SK-N-SH (cell line): ENCODE measurements around the gene VPS4B. TPM values are rescaled to one million over a fixed set of nuclear protein-coding genes. Genes with fewer than 3 reads are reported as not detected.

ENCODE experiments used
- CTCF ChIA-PET: fragments of 300-600, 350-600 bp; formaldehyde crosslinking; extraction: SDS; loops from one replicate; lab custom pipeline; 2021; lab: Yijun Ruan, JAX
- POLR2A ChIA-PET: fragments of 350-600 bp; sonication (Branson Sonifier 250); formaldehyde crosslinking; extraction: SDS; loops from one replicate; lab custom pipeline; 2020; ENCODE audit warnings: antibody characterized with exemption, inconsistent platforms; lab: Yijun Ruan, JAX
- DNase-seq: peaks from one replicate; pipeline ENCODE4 v3.0.0; 2012
- H2AFZ ChIP-seq: fragments of 200-600 bp; sonication (generic); 2 replicates; pipeline ENCODE4 v1.8.1; 2016; ENCODE audit warnings: antibody characterized with exemption, mild to moderate bottlenecking, low read depth
- H3F3A ChIP-seq: fragments of 200-600 bp; sonication (generic); replicated peaks from 2 replicates; pipeline ENCODE3; 2016; ENCODE audit warnings: antibody characterized with exemption, mild to moderate bottlenecking; ENCODE audit not compliant: insufficient read depth
- H3K27ac ChIP-seq, 2 experiments: fragments of 200-500 bp in 1 of 2; fragments of 200-600 bp in 1 of 2; sonication (Bioruptor generic) in 1 of 2; sonication (generic), shearing (Covaris generic) in 1 of 2; 2 replicates each; pipeline versions ENCODE4 v1.5.1 to v1.6.1; 2014 to 2016; ENCODE audit warnings: low read depth in 2 of 2, inconsistent platforms in 1 of 2, low read length in 1 of 2, mild to moderate bottlenecking in 1 of 2, mixed read lengths in 1 of 2
- H3K27me3 ChIP-seq: fragments of 200-600 bp; sonication (generic), shearing (Covaris generic); 2 replicates; pipeline ENCODE4 v1.6.1; 2016; ENCODE audit warnings: mixed run types; ENCODE audit not compliant: insufficient read depth
- H3K36me3 ChIP-seq, 2 experiments: fragments of 200-500 bp in 1 of 2; fragments of 200-600 bp in 1 of 2; sonication (Bioruptor generic) in 1 of 2; sonication (generic) in 1 of 2; replicated peaks in 1 of 2; 2 replicates each; pipeline versions ENCODE3 to v1.5.1; 2014 to 2016; ENCODE audit warnings: low read length in 1 of 2, mild to moderate bottlenecking in 1 of 2; ENCODE audit not compliant: insufficient read depth in 2 of 2, control insufficient read depth in 1 of 2
- H3K4me1 ChIP-seq, 2 experiments: fragments of 200-500 bp in 1 of 2; fragments of 200-600 bp in 1 of 2; sonication (Bioruptor generic) in 1 of 2; sonication (generic), shearing (Covaris generic) in 1 of 2; 2 replicates each; pipeline versions ENCODE4 v1.5.1 to v1.6.1; 2014 to 2016; ENCODE audit warnings: low read depth in 1 of 2, low read length in 1 of 2, mixed run types in 1 of 2; ENCODE audit not compliant: insufficient read depth in 2 of 2, control insufficient read depth in 1 of 2
- H3K4me2 ChIP-seq: fragments of 200-600 bp; sonication (generic), shearing (Covaris generic); 2 replicates; pipeline ENCODE4 v1.6.1; 2017; ENCODE audit warnings: mixed run types
- H3K4me3 ChIP-seq, 2 experiments: fragments of 200-500 bp in 1 of 2; fragments of 200-600 bp in 1 of 2; sonication (Bioruptor generic) in 1 of 2; sonication (generic), shearing (Covaris generic) in 1 of 2; 2 replicates each; pipeline versions ENCODE4 v1.5.1 to v1.8.1; 2014 to 2016; ENCODE audit warnings: low read depth in 2 of 2, inconsistent platforms in 1 of 2, low read length in 1 of 2, mild to moderate bottlenecking in 1 of 2, mixed read lengths in 1 of 2, moderate library complexity in 1 of 2
- H3K79me2 ChIP-seq: fragments of 200-600 bp; sonication (generic); 2 replicates; pipeline ENCODE4 v1.8.1; 2017; ENCODE audit warnings: mild to moderate bottlenecking; ENCODE audit not compliant: insufficient read depth
- H3K9ac ChIP-seq: fragments of 200-600 bp; sonication (generic); 2 replicates; pipeline ENCODE4 v1.6.1; 2017; ENCODE audit warnings: mixed run types
- H3K9me2 ChIP-seq: fragments of 200-600 bp; sonication (generic); 2 replicates; pipeline ENCODE4 v1.6.1; 2017; ENCODE audit warnings: mixed run types
- H3K9me3 ChIP-seq: fragments of 200-600 bp; sonication (generic); 2 replicates; pipeline ENCODE4 v1.6.1; 2017; ENCODE audit warnings: mixed run types, mild to moderate bottlenecking, moderate library complexity
- H4K20me1 ChIP-seq: fragments of 200-600 bp; sonication (generic); 2 replicates; pipeline ENCODE4 v1.6.1; 2017; ENCODE audit warnings: mild to moderate bottlenecking, mixed run types; ENCODE audit not compliant: insufficient read depth
- CTCF ChIP-seq: fragments of 200-600 bp; sonication (generic); IDR thresholded peaks from 2 replicates; pipeline ENCODE4 v1.6.1; 2017; ENCODE audit warnings: antibody characterized with exemption, mild to moderate bottlenecking, moderate library complexity
- EP300 ChIP-seq, 2 experiments: IDR thresholded peaks; 2 replicates each; pipeline versions ENCODE4 v1.4.0 to v1.6.1; 2012; ENCODE audit warnings: borderline replicate concordance in 1 of 2, low read depth in 1 of 2, low read length in 1 of 2
- FOXJ3 ChIP-seq: sonication (generic); formaldehyde crosslinking; IDR thresholded peaks from 2 replicates; pipeline ENCODE4 v1.5.1; 2020; ENCODE audit warnings: mild to moderate bottlenecking, missing genetic modification reagents
- GATA2 ChIP-seq: sonication (generic); formaldehyde crosslinking; IDR thresholded peaks from 2 replicates; pipeline ENCODE4 v1.5.0; 2020; ENCODE audit warnings: mild to moderate bottlenecking, missing genetic modification reagents
- MAX ChIP-seq: IDR thresholded peaks from 2 replicates; pipeline ENCODE4 v1.4.0; 2012; ENCODE audit warnings: low read depth
- NRF1 ChIP-seq: IDR thresholded peaks from 2 replicates; pipeline ENCODE4 v1.6.1; 2012; ENCODE audit warnings: low read depth, mild to moderate bottlenecking, low read length
- RAD21 ChIP-seq: IDR thresholded peaks from 2 replicates; pipeline ENCODE4 v1.6.1; 2012; ENCODE audit warnings: mild to moderate bottlenecking, low read length
- REST ChIP-seq: IDR thresholded peaks from 2 replicates; pipeline ENCODE4 v1.6.1; 2012; ENCODE audit warnings: mild to moderate bottlenecking, low read depth, low read length, moderate library complexity
- SIN3A ChIP-seq: IDR thresholded peaks from 2 replicates; pipeline ENCODE4 v1.6.1; 2012; ENCODE audit warnings: low read depth, mild to moderate bottlenecking, low read length, moderate library complexity, borderline replicate concordance
- TCF12 ChIP-seq: IDR thresholded peaks from 2 replicates; pipeline ENCODE4 v1.4.0; 2012
- TEAD4 ChIP-seq: IDR thresholded peaks from 2 replicates; pipeline ENCODE4 v1.4.0; 2012; ENCODE audit warnings: mild to moderate bottlenecking, borderline replicate concordance; ENCODE audit not compliant: insufficient read depth
- USF1 ChIP-seq: IDR thresholded peaks from 2 replicates; pipeline ENCODE4 v1.4.0; 2012; ENCODE audit warnings: low read depth, borderline replicate concordance
- USF2 ChIP-seq: fragments of 150-350 bp; IDR thresholded peaks from 2 replicates; pipeline ENCODE4 v1.6.1; 2017; ENCODE audit warnings: antibody characterized with exemption, low read length, low read depth, borderline replicate concordance
- ZBTB33 ChIP-seq: IDR thresholded peaks from 2 replicates; pipeline ENCODE4 v1.4.0; 2012; ENCODE audit warnings: low read depth, borderline replicate concordance
- WGBS: methylation state at CpG from one replicate; pipeline ENCODE4 v1.1.6; 2017; ENCODE audit warnings: low lambda C conversion rate; 5-methylcytosine and 5-hydroxymethylcytosine counted together
- polyA plus RNA-seq, 3 experiments: library from polyadenylated mRNA; depleted of rRNA; stranded (reverse); fragments of >200 nt; gene quantifications; 2 replicates each; pipeline ENCODE4 v1.2.3, GENCODE V29; 2012

VPS4B gene
- polyA plus RNA-seq, 1 of the 3 experiments (the other 2 are of a cell fraction), result 15.0 TPM

GRCh38 chr18:63430526-63430925 lies 8.2 kb upstream of the VPS4B start:
- CTCF ChIA-PET, result no interaction called here
- H3K9ac ChIP-seq, result no peak overlapping the region
- H3K36me3 ChIP-seq, result no peaks in the 10 kb centered on the region
- H3K4me1 ChIP-seq, result no peaks in the 10 kb centered on the region
- H4K20me1 ChIP-seq, result no peaks in the 10 kb centered on the region
- H3K9me3 ChIP-seq, result no peaks in the 10 kb centered on the region
- DNase-seq, result no peak
- H3K9me2 ChIP-seq, result no peaks in the 10 kb centered on the region
- H3K27me3 ChIP-seq, result no peaks in the 10 kb centered on the region
- H3K4me2 ChIP-seq, result no peak overlapping the region
- POLR2A ChIA-PET, result no interaction called here
- H2AFZ ChIP-seq, result no peak overlapping the region
- no peak overlapping the region for H3K27ac ChIP-seq
- no peaks in the 10 kb centered on the region for H3K79me2 ChIP-seq
- TF ChIP-seq USF2 (no peak), NRF1 (no peak), EP300 (IDR thresholded peaks at IDR 0.05; ENCODE audit: borderline replicate concordance in 1 of 2, low read depth in 1 of 2, low read length in 1 of 2) (no peak), SIN3A (no peak), USF1 (no peak), MAX (no peak), GATA2 (CRISPR knock-in tag) (no peak), REST (no peak), TEAD4 (no peak), CTCF (no peak), TCF12 (no peak), RAD21 (no peak), FOXJ3 (no peak), ZBTB33 (no peak)
- no peak overlapping the region for H3K4me3 ChIP-seq
- H3F3A ChIP-seq, result no peaks in the 10 kb centered on the region
- 51% methylated on average over 2 of the region's 2 CpGs for WGBS
